Central memory CD8-positive, alpha-beta T cell (primary cell): ENCODE results near the gene NUTM2G.
A peak's percentile ranks its signal among the peaks of the same experiment; 100 is the strongest.
"Not testable (repeated sequence)": the region's sequence is repeated elsewhere in the genome, so short reads cannot be mapped to it uniquely, and the experiment has no call there.

Experiments
- ATAC-seq: fragments of 150-1000 bp; cut with Tn5 transposase; replicated peaks from 2 replicates; pipeline ENCODE4 v1.10.0; 2022; ENCODE audit warnings: mild to moderate bottlenecking, moderate FRiP score, moderate number of reproducible peaks; ENCODE audit not compliant: poor library complexity, severe bottlenecking; ENCODE audit errors: extremely low read depth
- DNase-seq, 2 donors: peaks; one replicate each; pipeline ENCODE4 v3.0.0; 2021; ENCODE audit warnings: low spot score in 2 of 2
- H3K27ac Mint-ChIP-seq: one replicate; pipeline ENCODE4 v1.8.0; 2022; ENCODE audit warnings: low read depth, mild to moderate bottlenecking, moderate library complexity, mixed read lengths
- H3K27me3 Mint-ChIP-seq: one replicate; pipeline ENCODE4 v1.8.0; 2022; ENCODE audit warnings: mixed read lengths
- H3K36me3 Mint-ChIP-seq: one replicate; pipeline ENCODE4 v1.8.0; 2022; ENCODE audit warnings: mild to moderate bottlenecking, moderate library complexity, mixed read lengths; ENCODE audit not compliant: insufficient read depth
- H3K4me1 Mint-ChIP-seq: one replicate; pipeline ENCODE4 v1.8.0; 2022; ENCODE audit warnings: mixed read lengths
- H3K4me3 Mint-ChIP-seq: one replicate; pipeline ENCODE4 v1.8.0; 2022; ENCODE audit warnings: mild to moderate bottlenecking, moderate library complexity, mixed read lengths
- H3K9me3 Mint-ChIP-seq: one replicate; pipeline ENCODE4 v1.8.0; 2022; ENCODE audit warnings: mixed read lengths

NUTM2G gene

GRCh38 chr9:96920803-96921202 lies 7.8 kb upstream of the NUTM2G start:
- not testable (repeated sequence) for H3K9me3 Mint-ChIP-seq, H3K4me1 Mint-ChIP-seq, H3K27ac Mint-ChIP-seq, DNase-seq, H3K27me3 Mint-ChIP-seq, ATAC-seq, H3K4me3 Mint-ChIP-seq
- H3K36me3 Mint-ChIP-seq, result peaks cover 11% of the 10 kb centered on the region

- not testable (repeated sequence) for H3K36me3 Mint-ChIP-seq, ATAC-seq, H3K4me1 Mint-ChIP-seq, H3K27ac Mint-ChIP-seq, H3K27me3 Mint-ChIP-seq, DNase-seq, H3K9me3 Mint-ChIP-seq, H3K4me3 Mint-ChIP-seq
Measured at GRCh38 chr9:96925587-96925986, 3.1 kb upstream of the NUTM2G start.

GRCh38 chr9:96931665-96932064 lies 3.0 kb downstream of the NUTM2G start:
- H3K4me3 Mint-ChIP-seq, H3K4me1 Mint-ChIP-seq, ATAC-seq, H3K36me3 Mint-ChIP-seq, H3K27me3 Mint-ChIP-seq, H3K9me3 Mint-ChIP-seq, DNase-seq, H3K27ac Mint-ChIP-seq: not testable (repeated sequence)

GRCh38 chr9:96934097-96934496 lies 5.5 kb downstream of the NUTM2G start:
- not testable (repeated sequence) for DNase-seq

GRCh38 chr9:96934706-96935105 lies 6.1 kb downstream of the NUTM2G start:
- not testable (repeated sequence) for H3K27me3 Mint-ChIP-seq, ATAC-seq, H3K4me3 Mint-ChIP-seq, DNase-seq, H3K36me3 Mint-ChIP-seq, H3K9me3 Mint-ChIP-seq, H3K27ac Mint-ChIP-seq, H3K4me1 Mint-ChIP-seq

More at GRCh38 chr9:96934097-96934496, 5.5 kb downstream of the NUTM2G start:
- not testable (repeated sequence) for H3K4me3 Mint-ChIP-seq, H3K27me3 Mint-ChIP-seq, ATAC-seq, H3K9me3 Mint-ChIP-seq, H3K36me3 Mint-ChIP-seq, H3K4me1 Mint-ChIP-seq, H3K27ac Mint-ChIP-seq

- not testable (repeated sequence) for H3K4me3 Mint-ChIP-seq, ATAC-seq, DNase-seq, H3K9me3 Mint-ChIP-seq, H3K4me1 Mint-ChIP-seq, H3K27ac Mint-ChIP-seq, H3K27me3 Mint-ChIP-seq, H3K36me3 Mint-ChIP-seq
Measured at GRCh38 chr9:96935401-96935800, 6.8 kb downstream of the NUTM2G start.

GRCh38 chr9:96937442-96937841 lies 8.8 kb downstream of the NUTM2G start:
- H3K27ac Mint-ChIP-seq, H3K4me3 Mint-ChIP-seq, H3K36me3 Mint-ChIP-seq, H3K4me1 Mint-ChIP-seq, H3K9me3 Mint-ChIP-seq, H3K27me3 Mint-ChIP-seq, ATAC-seq, DNase-seq: not testable (repeated sequence)

- not testable (repeated sequence) for H3K4me3 Mint-ChIP-seq, H3K27ac Mint-ChIP-seq, H3K4me1 Mint-ChIP-seq, DNase-seq, H3K36me3 Mint-ChIP-seq, H3K27me3 Mint-ChIP-seq, ATAC-seq, H3K9me3 Mint-ChIP-seq
Measured at GRCh38 chr9:96938957-96939665, 10.5 kb downstream of the NUTM2G start.

- not testable (repeated sequence) for H3K27ac Mint-ChIP-seq
Measured at GRCh38 chr9:96940982-96941381, 12.3 kb downstream of the NUTM2G start.

GRCh38 chr9:96941628-96942027 lies 13.0 kb downstream of the NUTM2G start:
- not testable (repeated sequence) for ATAC-seq, DNase-seq, H3K27ac Mint-ChIP-seq, H3K4me3 Mint-ChIP-seq, H3K4me1 Mint-ChIP-seq, H3K36me3 Mint-ChIP-seq, H3K9me3 Mint-ChIP-seq, H3K27me3 Mint-ChIP-seq

More at GRCh38 chr9:96940982-96941381, 12.3 kb downstream of the NUTM2G start:
- peak; percentile 83 for ATAC-seq
- not testable (repeated sequence) for H3K9me3 Mint-ChIP-seq, H3K4me3 Mint-ChIP-seq, H3K36me3 Mint-ChIP-seq, DNase-seq, H3K4me1 Mint-ChIP-seq, H3K27me3 Mint-ChIP-seq

GRCh38 chr9:96942181-96942580 lies 13.5 kb downstream of the NUTM2G start:
- DNase-seq, H3K36me3 Mint-ChIP-seq, H3K27ac Mint-ChIP-seq, H3K4me1 Mint-ChIP-seq, H3K9me3 Mint-ChIP-seq, H3K27me3 Mint-ChIP-seq, H3K4me3 Mint-ChIP-seq, ATAC-seq: not testable (repeated sequence)

GRCh38 chr9:96949346-96949745 lies 20.7 kb downstream of the NUTM2G start:
- ATAC-seq, DNase-seq, H3K9me3 Mint-ChIP-seq, H3K27me3 Mint-ChIP-seq, H3K4me3 Mint-ChIP-seq, H3K27ac Mint-ChIP-seq, H3K4me1 Mint-ChIP-seq: not testable (repeated sequence)
- H3K36me3 Mint-ChIP-seq, result peaks cover 18% of the 10 kb centered on the region

- not testable (repeated sequence) for H3K27ac Mint-ChIP-seq, H3K27me3 Mint-ChIP-seq, ATAC-seq, DNase-seq, H3K4me3 Mint-ChIP-seq, H3K9me3 Mint-ChIP-seq, H3K4me1 Mint-ChIP-seq
- H3K36me3 Mint-ChIP-seq, result peaks cover 18% of the 10 kb centered on the region
Measured at GRCh38 chr9:96950539-96950938, 21.9 kb downstream of the NUTM2G start.
